HepG2 (cell line): ENCODE measurements around the gene CTSA. TPM values are rescaled to one million over a fixed set of nuclear protein-coding genes. Genes with fewer than 3 reads are reported as not detected.

ENCODE experiments used
- ASH2L ChIP-seq: fragments of 300-600, 200-600 bp; sonication (generic); IDR thresholded peaks from 2 replicates; pipeline ENCODE4 v1.7.0; 2017; ENCODE audit warnings: low read depth, mild to moderate bottlenecking, moderate library complexity, mixed read lengths, low read length; ENCODE audit not compliant: insufficient read length
- CBFB ChIP-seq: sonication (generic); formaldehyde crosslinking; IDR thresholded peaks from 2 replicates; pipeline ENCODE4 v1.4.0; 2020; ENCODE audit warnings: missing genetic modification reagents
- CEBPG ChIP-seq: IDR thresholded peaks from 2 replicates; pipeline ENCODE4 v1.6.1; 2016
- ELF1 ChIP-seq: sonication (generic); formaldehyde crosslinking; IDR thresholded peaks from 2 replicates; pipeline ENCODE4 v1.4.0; 2020; ENCODE audit warnings: missing genetic modification reagents
- FOXA3 ChIP-seq: IDR thresholded peaks from 2 replicates; pipeline ENCODE4 v1.6.1; 2016; ENCODE audit warnings: missing genetic modification reagents, missing compliant biosample characterization
- GATAD2A ChIP-seq: IDR thresholded peaks from 2 replicates; pipeline ENCODE4 v1.6.1; 2016
- HNF4A ChIP-seq: sonication (generic); formaldehyde crosslinking; IDR thresholded peaks from 2 replicates; pipeline ENCODE4 v1.4.0; 2020; ENCODE audit warnings: missing genetic modification reagents
- HOXA7 ChIP-seq: sonication (generic); formaldehyde crosslinking; IDR thresholded peaks from 2 replicates; pipeline ENCODE4 v1.8.1; 2022; ENCODE audit warnings: mild to moderate bottlenecking, missing genetic modification reagents, moderate library complexity
- KMT2A ChIP-seq: sonication (generic); formaldehyde crosslinking; IDR thresholded peaks from 2 replicates; pipeline ENCODE4 v1.4.0; 2020; ENCODE audit warnings: missing genetic modification reagents
- NFKB2 ChIP-seq: sonication (generic); formaldehyde crosslinking; IDR thresholded peaks from 2 replicates; pipeline ENCODE4 v1.4.0; 2020; ENCODE audit warnings: missing genetic modification reagents, borderline replicate concordance
- PITX1 ChIP-seq: sonication (generic); formaldehyde crosslinking; IDR thresholded peaks from 2 replicates; pipeline ENCODE4 v1.5.1; 2020; ENCODE audit warnings: mild to moderate bottlenecking, missing genetic modification reagents
- RCOR2 ChIP-seq: IDR thresholded peaks from 2 replicates; pipeline ENCODE4 v1.6.1; 2016; ENCODE audit warnings: missing biosample characterization, missing genetic modification reagents
- RFX5 ChIP-seq: IDR thresholded peaks from 2 replicates; pipeline ENCODE4 v1.6.1; 2011; ENCODE audit warnings: low read depth, low read length, improper control_type of control experiment
- SMARCC2 ChIP-seq: fragments of 450-650 bp; IDR thresholded peaks from 2 replicates; pipeline ENCODE4 v1.6.1; 2017; ENCODE audit warnings: antibody characterized with exemption, mild to moderate bottlenecking
- TBX2 ChIP-seq: sonication (generic); formaldehyde crosslinking; IDR thresholded peaks from 2 replicates; pipeline ENCODE4 v1.5.0; 2020; ENCODE audit warnings: missing genetic modification reagents, mild to moderate bottlenecking, borderline replicate concordance
- YEATS2 ChIP-seq: sonication (generic); formaldehyde crosslinking; IDR thresholded peaks from 2 replicates; pipeline ENCODE4 v1.4.0; 2020; ENCODE audit warnings: missing genetic modification reagents, borderline replicate concordance
- ZKSCAN8 ChIP-seq: IDR thresholded peaks from 2 replicates; pipeline ENCODE4 v1.6.1; 2016; ENCODE audit warnings: borderline replicate concordance, missing genetic modification reagents, missing compliant biosample characterization
- ZNF331 ChIP-seq: sonication (generic); formaldehyde crosslinking; IDR thresholded peaks from 2 replicates; pipeline ENCODE4 v1.4.0; 2020; ENCODE audit warnings: missing genetic modification reagents
- ZNF768 ChIP-seq: sonication (generic); formaldehyde crosslinking; IDR thresholded peaks from 2 replicates; pipeline ENCODE4 v1.4.0; 2020; ENCODE audit warnings: missing genetic modification reagents
- polyA plus RNA-seq, 8 experiments: library from polyadenylated mRNA; depleted of rRNA in 3 of 8; stranded (reverse) in 7 of 8; unstranded in 1 of 8; fragments of >200 nt; fragmentation: Illumina TruSeq in 4 of 8; extraction: Trizol in 4 of 8; gene quantifications; 2 replicates each; pipeline versions ENCODE4 v1.2.1 to v1.2.3, GENCODE V29; 2011 to 2016; ENCODE audit warnings: low read depth in 4 of 8, missing spikeins in 1 of 8, mixed read lengths in 1 of 8; ENCODE audit not compliant: insufficient read depth in 1 of 8
- total RNA-seq, 5 experiments: library from RNA; depleted of rRNA; stranded (reverse); fragments of >200 nt; fragmentation: Illumina TruSeq; extraction: Trizol; gene quantifications; 2 replicates each; pipeline ENCODE4 v1.2.3, GENCODE V29; 2016; ENCODE audit warnings: low read depth in 1 of 5
- TF ChIP-seq, protein P1 (sequence below): sonication (generic); formaldehyde crosslinking; conservative IDR thresholded peaks from 2 replicates; pipeline ENCODE4 v1.8.0; 2022; ENCODE audit warnings: mild to moderate bottlenecking, moderate library complexity, missing genetic modification reagents
- TF ChIP-seq, protein P2 (sequence below): IDR thresholded peaks from 2 replicates; pipeline ENCODE4 v1.6.1; 2012; ENCODE audit warnings: low read length, improper control_type of control experiment
- TF ChIP-seq, protein P3 (sequence below): sonication (generic); formaldehyde crosslinking; IDR thresholded peaks from 2 replicates; pipeline ENCODE4 v1.4.0; 2020; ENCODE audit warnings: mild to moderate bottlenecking, missing genetic modification reagents

Gene CTSA
- total and polyA plus RNA-seq, 2 of the 13 experiments (the other 11 are each of a cell fraction or from before 2014, with no cell fraction given), result 202 to 231 TPM

DNA sequence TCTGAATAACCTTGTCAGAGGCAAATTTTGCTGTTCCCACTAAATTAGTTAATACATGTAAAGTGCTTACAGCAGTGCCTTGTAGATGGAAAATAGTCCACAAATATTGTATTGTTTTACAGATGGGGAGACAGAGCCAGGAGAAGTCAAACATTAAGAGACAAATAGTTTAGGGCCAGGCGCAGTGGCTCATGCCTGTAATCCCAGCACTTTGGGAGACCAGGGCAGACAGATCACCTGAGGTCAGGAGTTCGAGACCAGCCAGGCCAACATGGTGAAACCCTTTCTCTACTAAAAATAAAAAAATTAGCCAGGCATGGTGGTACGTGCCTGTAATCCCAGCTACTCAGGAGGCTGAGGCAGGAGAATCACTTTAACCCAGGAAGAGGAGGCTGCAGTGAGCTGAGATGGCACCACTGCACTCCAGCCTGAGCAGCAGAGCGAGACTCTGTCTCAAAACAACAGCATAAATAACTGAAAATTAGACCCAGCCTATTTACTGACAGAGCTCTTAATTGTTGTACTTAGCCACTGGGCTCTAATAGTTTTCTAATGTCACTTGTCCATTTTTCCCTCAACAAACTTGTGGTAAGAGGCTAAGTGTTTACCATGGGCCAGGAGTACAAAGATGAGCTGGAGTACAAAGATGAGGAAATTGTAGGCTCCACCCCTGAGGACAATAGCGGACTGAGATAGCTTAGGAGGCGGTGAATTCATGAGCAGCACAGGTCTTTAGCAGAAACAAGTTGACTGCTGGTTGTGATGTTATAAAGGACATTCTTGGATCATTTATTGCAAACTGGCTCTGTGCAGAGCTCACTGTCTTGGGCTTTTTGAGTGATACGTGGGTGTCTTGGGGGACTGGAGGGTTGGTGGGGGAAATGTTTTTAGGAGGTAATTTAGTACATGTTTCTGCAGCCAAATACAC is 27.3 kb upstream of the CTSA start (continued):
- TF ChIP-seq CEBPG (CRISPR knock-in tag) (peak; percentile 87), HNF4A (peak; percentile 93), FOXA3 (peak; percentile 89), PITX1 (peak; percentile 53; the same call in 1 of the 2 replicates), TBX2 (CRISPR knock-in tag) (peak; percentile 80), ASH2L (peak; percentile 47), HOXA7 (no peak), CBFB (CRISPR knock-in tag) (peak; percentile 43; the same call in 1 of the 2 replicates), ZKSCAN8 (CRISPR knock-in tag) (peak; percentile 83), SMARCC2 (peak; percentile 32; the same call in 1 of the 2 replicates), GATAD2A (peak; percentile 79), KMT2A (CRISPR knock-in tag) (peak; percentile 74), RFX5 (no peak), YEATS2 (CRISPR knock-in tag) (no peak; the same call in 1 of the 2 replicates), ELF1 (CRISPR knock-in tag) (peak; percentile 29; the same call in 1 of the 2 replicates), ZNF768 (no peak), ZNF331 (CRISPR knock-in tag) (peak; percentile 82; the same call in 1 of the 2 replicates), RCOR2 (CRISPR knock-in tag) (peak; percentile 57; the same call in 1 of the 2 replicates), NFKB2 (CRISPR knock-in tag) (no peak)
- TF ChIP-seq, protein P1, sequence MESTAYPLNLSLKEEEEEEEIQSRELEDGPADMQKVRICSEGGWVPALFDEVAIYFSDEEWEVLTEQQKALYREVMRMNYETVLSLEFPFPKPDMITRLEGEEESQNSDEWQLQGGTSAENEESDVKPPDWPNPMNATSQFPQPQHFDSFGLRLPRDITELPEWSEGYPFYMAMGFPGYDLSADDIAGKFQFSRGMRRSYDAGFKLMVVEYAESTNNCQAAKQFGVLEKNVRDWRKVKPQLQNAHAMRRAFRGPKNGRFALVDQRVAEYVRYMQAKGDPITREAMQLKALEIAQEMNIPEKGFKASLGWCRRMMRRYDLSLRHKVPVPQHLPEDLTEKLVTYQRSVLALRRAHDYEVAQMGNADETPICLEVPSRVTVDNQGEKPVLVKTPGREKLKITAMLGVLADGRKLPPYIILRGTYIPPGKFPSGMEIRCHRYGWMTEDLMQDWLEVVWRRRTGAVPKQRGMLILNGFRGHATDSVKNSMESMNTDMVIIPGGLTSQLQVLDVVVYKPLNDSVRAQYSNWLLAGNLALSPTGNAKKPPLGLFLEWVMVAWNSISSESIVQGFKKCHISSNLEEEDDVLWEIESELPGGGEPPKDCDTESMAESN (CRISPR knock-in tag), result peak; percentile 54; the same call in 1 of the 2 replicates
- TF ChIP-seq, protein P2, sequence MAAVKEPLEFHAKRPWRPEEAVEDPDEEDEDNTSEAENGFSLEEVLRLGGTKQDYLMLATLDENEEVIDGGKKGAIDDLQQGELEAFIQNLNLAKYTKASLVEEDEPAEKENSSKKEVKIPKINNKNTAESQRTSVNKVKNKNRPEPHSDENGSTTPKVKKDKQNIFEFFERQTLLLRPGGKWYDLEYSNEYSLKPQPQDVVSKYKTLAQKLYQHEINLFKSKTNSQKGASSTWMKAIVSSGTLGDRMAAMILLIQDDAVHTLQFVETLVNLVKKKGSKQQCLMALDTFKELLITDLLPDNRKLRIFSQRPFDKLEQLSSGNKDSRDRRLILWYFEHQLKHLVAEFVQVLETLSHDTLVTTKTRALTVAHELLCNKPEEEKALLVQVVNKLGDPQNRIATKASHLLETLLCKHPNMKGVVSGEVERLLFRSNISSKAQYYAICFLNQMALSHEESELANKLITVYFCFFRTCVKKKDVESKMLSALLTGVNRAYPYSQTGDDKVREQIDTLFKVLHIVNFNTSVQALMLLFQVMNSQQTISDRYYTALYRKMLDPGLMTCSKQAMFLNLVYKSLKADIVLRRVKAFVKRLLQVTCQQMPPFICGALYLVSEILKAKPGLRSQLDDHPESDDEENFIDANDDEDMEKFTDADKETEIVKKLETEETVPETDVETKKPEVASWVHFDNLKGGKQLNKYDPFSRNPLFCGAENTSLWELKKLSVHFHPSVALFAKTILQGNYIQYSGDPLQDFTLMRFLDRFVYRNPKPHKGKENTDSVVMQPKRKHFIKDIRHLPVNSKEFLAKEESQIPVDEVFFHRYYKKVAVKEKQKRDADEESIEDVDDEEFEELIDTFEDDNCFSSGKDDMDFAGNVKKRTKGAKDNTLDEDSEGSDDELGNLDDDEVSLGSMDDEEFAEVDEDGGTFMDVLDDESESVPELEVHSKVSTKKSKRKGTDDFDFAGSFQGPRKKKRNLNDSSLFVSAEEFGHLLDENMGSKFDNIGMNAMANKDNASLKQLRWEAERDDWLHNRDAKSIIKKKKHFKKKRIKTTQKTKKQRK, result no peak
- TF ChIP-seq, protein P3, sequence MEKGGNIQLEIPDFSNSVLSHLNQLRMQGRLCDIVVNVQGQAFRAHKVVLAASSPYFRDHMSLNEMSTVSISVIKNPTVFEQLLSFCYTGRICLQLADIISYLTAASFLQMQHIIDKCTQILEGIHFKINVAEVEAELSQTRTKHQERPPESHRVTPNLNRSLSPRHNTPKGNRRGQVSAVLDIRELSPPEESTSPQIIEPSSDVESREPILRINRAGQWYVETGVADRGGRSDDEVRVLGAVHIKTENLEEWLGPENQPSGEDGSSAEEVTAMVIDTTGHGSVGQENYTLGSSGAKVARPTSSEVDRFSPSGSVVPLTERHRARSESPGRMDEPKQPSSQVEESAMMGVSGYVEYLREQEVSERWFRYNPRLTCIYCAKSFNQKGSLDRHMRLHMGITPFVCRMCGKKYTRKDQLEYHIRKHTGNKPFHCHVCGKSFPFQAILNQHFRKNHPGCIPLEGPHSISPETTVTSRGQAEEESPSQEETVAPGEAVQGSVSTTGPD (CRISPR knock-in tag), result no peak; the same call in 1 of the 2 replicates
